Measurements from ENCODE around the gene NOX3.

DNA sequence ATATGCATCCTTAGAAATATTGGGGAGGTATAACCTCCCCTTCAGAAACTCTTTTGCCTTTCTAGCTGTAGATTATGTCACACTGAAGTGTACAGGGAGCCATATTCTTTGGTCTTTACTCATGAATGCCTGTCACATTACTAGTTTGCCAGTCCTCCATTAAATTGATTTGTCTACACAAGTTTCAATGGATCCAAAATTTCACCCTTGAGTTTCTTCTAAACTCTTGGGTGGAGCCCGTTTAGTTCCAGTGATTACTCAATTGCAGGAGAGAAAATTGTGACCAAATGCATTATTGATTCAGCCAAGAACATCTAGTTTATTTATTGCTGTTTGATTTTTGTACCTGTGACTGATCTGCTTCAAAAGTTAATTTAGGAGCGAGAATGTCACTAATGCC is 81.0 kb downstream of the NOX3 start:
- TF ChIP-seq POLR2A (IDR thresholded peaks at IDR 0.05; ENCODE audit: low read depth, low read length) (no peak), POLR2AphosphoS5 (IDR thresholded peaks at IDR 0.05; ENCODE audit: low read depth, low read length) (no peak), TAF1 (IDR thresholded peaks at IDR 0.05; ENCODE audit: borderline replicate concordance, low read depth, low read length) (no peak)
